ENCODE results near the gene LRRC8D. TPM values are rescaled to one million over a fixed set of nuclear protein-coding genes. Genes with fewer than 3 reads are reported as not detected.

Gene LRRC8D
- total RNA-seq, 5 donors from 2014 or later (not counting 1 experiment from before 2014, with no cell fraction given): 23.8 to 43.4 (median 33.0) TPM

GRCh38 chr1:89942014-89942413 is 121.2 kb downstream of the LRRC8D start:
- Mint-ChIP-seq H3K9me3 (no peaks in the 10 kb centered on the region), H3K4me3 (no peak overlapping the region), H3K27me3 (no peaks in the 10 kb centered on the region), H3K36me3 (peaks cover 5% of the 10 kb centered on the region), H3K4me1 (no peaks in the 10 kb centered on the region), H3K27ac (no peak overlapping the region)
- Histone ChIP-seq H3K27me3 (replicated peaks in 1 of 2; ENCODE audit: control insufficient read depth in 2 of 2, extremely low read depth in 1 of 2, insufficient read depth in 2 of 2, low read length in 1 of 2) (no peaks in the 10 kb centered on the region), H3K4me3 (ENCODE audit: control insufficient read depth in 1 of 2, extremely low read depth in 1 of 2, low read length in 1 of 2) (no peak overlapping the region), H3K4me1 (ENCODE audit: control insufficient read depth in 1 of 2, extremely low read depth in 1 of 2, insufficient read depth in 2 of 2, low read length in 2 of 2) (no peaks in the 10 kb centered on the region), H3K9me3 (no peaks in the 10 kb centered on the region), H3K27ac (ENCODE audit: low read length) (no peak overlapping the region), H3K36me3 (ENCODE audit: control insufficient read depth in 2 of 2, extremely low read depth in 1 of 2, insufficient read depth in 1 of 2, low read length in 1 of 2) (peaks cover 0 to 4% of the 10 kb centered on the region in 2 donors)
- POLR2A ChIA-PET: no interaction called here
- ATAC-seq (replicated peaks in 1 of 4) (no peak), DNase-seq (no peak)
- CTCF ChIA-PET: no interaction called here
- no CpG with 5 or more reads among the region's 2 CpGs for WGBS (ENCODE audit: insufficient coverage)

GRCh38 chr1:89942825-89943658 is 122.2 kb downstream of the LRRC8D start:
- H3K27me3 Mint-ChIP-seq: no peaks in the 10 kb centered on the region
- no peak overlapping the region for H3K27ac Mint-ChIP-seq
- Histone ChIP-seq H3K9me3 (no peaks in the 10 kb centered on the region), H3K27ac (ENCODE audit: low read length) (no peak overlapping the region), H3K4me1 (ENCODE audit: control insufficient read depth in 1 of 2, extremely low read depth in 1 of 2, insufficient read depth in 2 of 2, low read length in 2 of 2) (no peaks in the 10 kb centered on the region), H3K27me3 (replicated peaks in 1 of 2; ENCODE audit: control insufficient read depth in 2 of 2, extremely low read depth in 1 of 2, insufficient read depth in 2 of 2, low read length in 1 of 2) (no peaks in the 10 kb centered on the region), H3K4me3 (ENCODE audit: control insufficient read depth in 1 of 2, extremely low read depth in 1 of 2, low read length in 1 of 2) (no peak overlapping the region), H3K36me3 (ENCODE audit: control insufficient read depth in 2 of 2, extremely low read depth in 1 of 2, insufficient read depth in 1 of 2, low read length in 1 of 2) (peaks cover 0 to 4% of the 10 kb centered on the region in 2 donors)
- peaks cover 3% of the 10 kb centered on the region for H3K36me3 Mint-ChIP-seq
- ATAC-seq (replicated peaks in 1 of 4): no peak
- ChIA-PET CTCF (no interaction called here), POLR2A (no interaction called here)
- 92% methylated on average over 6 of the region's 8 CpGs for WGBS (ENCODE audit: insufficient coverage)
- no peak overlapping the region for H3K4me3 Mint-ChIP-seq
- no peaks in the 10 kb centered on the region for H3K4me1 Mint-ChIP-seq
- H3K9me3 Mint-ChIP-seq: no peaks in the 10 kb centered on the region
- no peak for DNase-seq

- Histone ChIP-seq H3K27ac (ENCODE audit: low read length) (no peak overlapping the region), H3K27me3 (replicated peaks in 1 of 2; ENCODE audit: control insufficient read depth in 2 of 2, extremely low read depth in 1 of 2, insufficient read depth in 2 of 2, low read length in 1 of 2) (no peaks in the 10 kb centered on the region), H3K36me3 (ENCODE audit: control insufficient read depth in 2 of 2, extremely low read depth in 1 of 2, insufficient read depth in 1 of 2, low read length in 1 of 2) (peaks cover 0 to 4% of the 10 kb centered on the region in 2 donors), H3K4me3 (ENCODE audit: control insufficient read depth in 1 of 2, extremely low read depth in 1 of 2, low read length in 1 of 2) (no peak overlapping the region), H3K9me3 (no peaks in the 10 kb centered on the region), H3K4me1 (ENCODE audit: control insufficient read depth in 1 of 2, extremely low read depth in 1 of 2, insufficient read depth in 2 of 2, low read length in 2 of 2) (no peaks in the 10 kb centered on the region)
- Mint-ChIP-seq H3K36me3 (peaks cover 3% of the 10 kb centered on the region), H3K27ac (no peak overlapping the region), H3K4me1 (no peaks in the 10 kb centered on the region), H3K27me3 (no peaks in the 10 kb centered on the region), H3K4me3 (no peak overlapping the region), H3K9me3 (no peaks in the 10 kb centered on the region)
- WGBS (ENCODE audit: insufficient coverage): no CpG with 5 or more reads among the region's 5 CpGs
- ATAC-seq (replicated peaks in 1 of 4) (no peak), DNase-seq (no peak)
- ChIA-PET POLR2A (interaction anchor here in 1 of 2 donors (0.6 kb wide), 1 partner anchor 876 kb away, joined by 6 read pairs; no protein-coding TSS in a partner anchor), CTCF (interaction anchor here (0.5 to 1.3 kb wide), 4 partner anchors 12 to 986 kb away, joined by 3 to 5 read pairs (median 4); no protein-coding TSS in a partner anchor)
These were observed 123.3 kb downstream of the LRRC8D start for GRCh38 chr1:89943846-89944781.

- no peak for ATAC-seq (replicated peaks in 1 of 4)
- ChIA-PET POLR2A (no interaction called here), CTCF (interaction anchor here (0.6 kb wide), 2 partner anchors 147 to 641 kb away, joined by 3 read pairs; no protein-coding TSS in a partner anchor)
- Mint-ChIP-seq H3K4me1 (no peaks in the 10 kb centered on the region), H3K27ac (no peak overlapping the region), H3K36me3 (no peaks in the 10 kb centered on the region), H3K9me3 (no peaks in the 10 kb centered on the region), H3K27me3 (no peaks in the 10 kb centered on the region), H3K4me3 (no peak overlapping the region)
- H3K36me3 ChIP-seq (ENCODE audit: control insufficient read depth in 2 of 2, extremely low read depth in 1 of 2, insufficient read depth in 1 of 2, low read length in 1 of 2): no peaks in the 10 kb centered on the region
- no peaks in the 10 kb centered on the region for H3K27me3 ChIP-seq (replicated peaks in 1 of 2; ENCODE audit: control insufficient read depth in 2 of 2, extremely low read depth in 1 of 2, insufficient read depth in 2 of 2, low read length in 1 of 2)
- no peak for DNase-seq
- no peaks in the 10 kb centered on the region for H3K4me1 ChIP-seq (ENCODE audit: control insufficient read depth in 1 of 2, extremely low read depth in 1 of 2, insufficient read depth in 2 of 2, low read length in 2 of 2)
- no peaks in the 10 kb centered on the region for H3K9me3 ChIP-seq
- 76% methylated on average over 3 of the region's 5 CpGs for WGBS (ENCODE audit: insufficient coverage)
- no peak overlapping the region for H3K4me3 ChIP-seq (ENCODE audit: control insufficient read depth in 1 of 2, extremely low read depth in 1 of 2, low read length in 1 of 2)
- no peak overlapping the region for H3K27ac ChIP-seq (ENCODE audit: low read length)
These were observed 125.1 kb downstream of the LRRC8D start for GRCh38 chr1:89945852-89946476.

GRCh38 chr1:89946532-89946931 is 125.7 kb downstream of the LRRC8D start:
- POLR2A ChIA-PET: interaction anchor here in 1 of 2 donors (0.5 kb wide), 1 partner anchor 675 kb away, joined by 3 read pairs; no protein-coding TSS in a partner anchor
- H3K27me3 ChIP-seq (replicated peaks in 1 of 2; ENCODE audit: control insufficient read depth in 2 of 2, extremely low read depth in 1 of 2, insufficient read depth in 2 of 2, low read length in 1 of 2): no peaks in the 10 kb centered on the region
- CTCF ChIA-PET: no interaction called here
- no peak overlapping the region for H3K27ac ChIP-seq (ENCODE audit: low read length)
- Mint-ChIP-seq H3K27me3 (no peaks in the 10 kb centered on the region), H3K27ac (no peak overlapping the region), H3K4me3 (no peak overlapping the region), H3K9me3 (no peaks in the 10 kb centered on the region), H3K36me3 (no peaks in the 10 kb centered on the region), H3K4me1 (no peaks in the 10 kb centered on the region)
- WGBS (ENCODE audit: insufficient coverage): no CpG with 5 or more reads among the region's 1 CpG
- no peak overlapping the region for H3K4me3 ChIP-seq (ENCODE audit: control insufficient read depth in 1 of 2, extremely low read depth in 1 of 2, low read length in 1 of 2)
- H3K4me1 ChIP-seq (ENCODE audit: control insufficient read depth in 1 of 2, extremely low read depth in 1 of 2, insufficient read depth in 2 of 2, low read length in 2 of 2): no peaks in the 10 kb centered on the region
- no peaks in the 10 kb centered on the region for H3K9me3 ChIP-seq
- DNase-seq (no peak), ATAC-seq (replicated peaks in 1 of 4) (no peak)
- H3K36me3 ChIP-seq (ENCODE audit: control insufficient read depth in 2 of 2, extremely low read depth in 1 of 2, insufficient read depth in 1 of 2, low read length in 1 of 2): no peaks in the 10 kb centered on the region

GRCh38 chr1:89948722-89949345 is 128.0 kb downstream of the LRRC8D start:
- Histone ChIP-seq H3K9me3 (no peaks in the 10 kb centered on the region), H3K27ac (ENCODE audit: low read length) (no peak overlapping the region), H3K4me3 (ENCODE audit: control insufficient read depth in 1 of 2, extremely low read depth in 1 of 2, low read length in 1 of 2) (no peak overlapping the region), H3K4me1 (ENCODE audit: control insufficient read depth in 1 of 2, extremely low read depth in 1 of 2, insufficient read depth in 2 of 2, low read length in 2 of 2) (no peaks in the 10 kb centered on the region), H3K36me3 (ENCODE audit: control insufficient read depth in 2 of 2, extremely low read depth in 1 of 2, insufficient read depth in 1 of 2, low read length in 1 of 2) (no peaks in the 10 kb centered on the region), H3K27me3 (replicated peaks in 1 of 2; ENCODE audit: control insufficient read depth in 2 of 2, extremely low read depth in 1 of 2, insufficient read depth in 2 of 2, low read length in 1 of 2) (no peaks in the 10 kb centered on the region)
- ChIA-PET CTCF (no interaction called here), POLR2A (no interaction called here)
- Mint-ChIP-seq H3K27me3 (no peaks in the 10 kb centered on the region), H3K4me1 (peaks cover 0 to 6% (median 6%) of the 10 kb centered on the region in 3 donors), H3K27ac (no peak overlapping the region), H3K9me3 (no peaks in the 10 kb centered on the region), H3K4me3 (no peak overlapping the region), H3K36me3 (no peaks in the 10 kb centered on the region)
- DNase-seq (no peak), ATAC-seq (replicated peaks in 1 of 4) (no peak)
- 83% methylated on average over 1 of the region's 6 CpGs for WGBS (ENCODE audit: insufficient coverage)
